Left ventricle myocardium inferior (tissue), 1 donor: ENCODE measurements around the gene ACOT9. TPM values are rescaled to one million over a fixed set of nuclear protein-coding genes. Genes with fewer than 3 reads are reported as not detected.

ENCODE experiments used
- DNase-seq: peaks from one replicate; pipeline ENCODE4 v3.0.0-alpha.2; 2020
- H3K27ac ChIP-seq: fragments of 200-600 bp; replicated peaks from 2 replicates; pipeline ENCODE4 v1.8.0; 2021
- H3K27me3 ChIP-seq: fragments of 200-600 bp; 2 replicates; pipeline ENCODE4 v1.8.0; 2021; ENCODE audit warnings: low read depth
- H3K36me3 ChIP-seq: fragments of 200-600 bp; 2 replicates; pipeline ENCODE4 v1.8.0; 2021
- H3K4me1 ChIP-seq: fragments of 200-600 bp; 2 replicates; pipeline ENCODE4 v1.8.0; 2021
- H3K4me3 ChIP-seq: fragments of 200-600 bp; 2 replicates; pipeline ENCODE4 v1.8.0; 2021; ENCODE audit warnings: mild to moderate bottlenecking, moderate library complexity
- H3K9me3 ChIP-seq: fragments of 200-600 bp; replicated peaks from 2 replicates; pipeline ENCODE4 v1.8.0; 2021
- intact Hi-C: fragments of 100-400 bp; cut with micrococcal nuclease; formaldehyde crosslinking; loops from one replicate; pipeline ENCODE4 v1.11.0; 2022
- long read RNA-seq: library from polyadenylated mRNA; unstranded; transcript quantifications from one replicate; pipeline ENCODE4 v2.0.0, GENCODE V29; 2021
- total RNA-seq: library from RNA; stranded (reverse); fragmentation: NEBNext Ultra II Directional; extraction: Animal tissue kit (Norgen Biotek cat#: 25700); gene quantifications from one replicate; pipeline ENCODE4 v1.2.1, GENCODE V29; 2021
- TF ChIP-seq, protein P1 (sequence below): fragments of 200-600 bp; IDR thresholded peaks from 2 replicates; pipeline ENCODE4 v1.8.0; 2021; ENCODE audit warnings: antibody characterized with exemption, mild to moderate bottlenecking, borderline replicate concordance
- donor health status: DM: no; HTN: yes; CAD: no; lungs with severe emphysema.

The ACOT9 gene
- 49.1 TPM for total RNA-seq
- long read RNA-seq, transcript ACOT9-204 (16 exons, 3,117 nt), result major isoform, 49 of 94 reads
- long read RNA-seq, transcript ACOT9-201 (15 exons, 1,675 nt), result minor isoform, 33 of 94 reads
- long read RNA-seq, partial matches to known transcripts, result 2 of 94 reads
- long read RNA-seq, other reads (novel, unspliced or antisense), result 10 of 94 reads

DNA sequence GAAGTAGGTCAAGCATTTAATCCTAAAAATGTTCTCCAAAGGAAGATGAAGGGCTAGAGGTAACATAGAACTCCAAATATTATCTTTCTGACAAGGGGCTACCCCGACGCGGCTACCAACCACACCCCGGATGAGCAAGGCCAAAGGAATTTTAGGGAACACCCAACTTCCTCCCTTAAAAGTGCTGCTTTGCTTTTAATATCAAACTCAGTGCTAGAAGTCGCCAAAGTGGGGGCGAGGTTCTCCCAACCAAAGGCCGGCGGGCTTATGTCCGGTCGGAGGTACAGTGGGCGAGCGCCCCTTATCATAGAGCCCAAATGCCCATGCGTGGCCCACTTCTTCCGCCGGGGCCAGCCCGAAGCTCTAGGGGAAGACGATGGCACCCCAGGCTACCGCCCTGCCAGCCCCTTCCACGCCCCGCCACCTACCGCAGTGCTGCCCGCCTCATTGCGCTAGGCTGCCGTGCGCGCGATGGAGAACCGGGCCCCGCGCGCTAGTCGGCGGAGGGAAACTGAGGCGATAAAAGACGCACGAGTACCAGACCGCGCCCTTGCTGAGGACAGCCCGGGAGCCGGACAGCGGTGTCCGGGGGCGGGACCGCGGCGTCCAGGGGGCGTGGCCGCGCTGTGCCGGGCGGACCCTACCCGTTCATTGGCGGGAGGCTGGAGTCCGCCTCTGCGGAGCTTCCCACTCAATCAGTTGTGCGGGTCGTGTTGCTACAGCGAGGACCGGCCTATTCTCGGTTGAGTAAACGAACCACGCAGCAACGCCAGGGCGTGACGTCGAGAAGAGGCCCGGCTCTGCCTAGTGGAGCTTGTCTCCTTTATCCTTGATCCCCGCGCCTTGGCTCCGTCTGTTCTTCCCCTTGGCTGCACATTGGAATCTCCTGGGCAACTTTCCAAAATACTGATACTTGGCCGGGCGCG is at the start of gene ACOT9:
ACOT9 (minus strand) TSS at position 580 of the 926 bp plus-strand sequence; CDS start at position 448, 132 bp downstream.
- TF ChIP-seq, protein P1, sequence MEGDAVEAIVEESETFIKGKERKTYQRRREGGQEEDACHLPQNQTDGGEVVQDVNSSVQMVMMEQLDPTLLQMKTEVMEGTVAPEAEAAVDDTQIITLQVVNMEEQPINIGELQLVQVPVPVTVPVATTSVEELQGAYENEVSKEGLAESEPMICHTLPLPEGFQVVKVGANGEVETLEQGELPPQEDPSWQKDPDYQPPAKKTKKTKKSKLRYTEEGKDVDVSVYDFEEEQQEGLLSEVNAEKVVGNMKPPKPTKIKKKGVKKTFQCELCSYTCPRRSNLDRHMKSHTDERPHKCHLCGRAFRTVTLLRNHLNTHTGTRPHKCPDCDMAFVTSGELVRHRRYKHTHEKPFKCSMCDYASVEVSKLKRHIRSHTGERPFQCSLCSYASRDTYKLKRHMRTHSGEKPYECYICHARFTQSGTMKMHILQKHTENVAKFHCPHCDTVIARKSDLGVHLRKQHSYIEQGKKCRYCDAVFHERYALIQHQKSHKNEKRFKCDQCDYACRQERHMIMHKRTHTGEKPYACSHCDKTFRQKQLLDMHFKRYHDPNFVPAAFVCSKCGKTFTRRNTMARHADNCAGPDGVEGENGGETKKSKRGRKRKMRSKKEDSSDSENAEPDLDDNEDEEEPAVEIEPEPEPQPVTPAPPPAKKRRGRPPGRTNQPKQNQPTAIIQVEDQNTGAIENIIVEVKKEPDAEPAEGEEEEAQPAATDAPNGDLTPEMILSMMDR, result no peak
- H3K9me3 ChIP-seq, result no peaks in the 10 kb centered on the region
- no peaks in the 10 kb centered on the region for H3K36me3 ChIP-seq
- DNase-seq, result peak; percentile 93
- H3K4me1 ChIP-seq, result peaks cover 10% of the 10 kb centered on the region
- intact Hi-C loops, result no loop called here
- peak within 1 kb of the TSS; percentile 85 for H3K4me3 ChIP-seq
- no peaks in the 10 kb centered on the region for H3K27me3 ChIP-seq
- H3K27ac ChIP-seq, result peak within 1 kb of the TSS; percentile 97

DNA sequence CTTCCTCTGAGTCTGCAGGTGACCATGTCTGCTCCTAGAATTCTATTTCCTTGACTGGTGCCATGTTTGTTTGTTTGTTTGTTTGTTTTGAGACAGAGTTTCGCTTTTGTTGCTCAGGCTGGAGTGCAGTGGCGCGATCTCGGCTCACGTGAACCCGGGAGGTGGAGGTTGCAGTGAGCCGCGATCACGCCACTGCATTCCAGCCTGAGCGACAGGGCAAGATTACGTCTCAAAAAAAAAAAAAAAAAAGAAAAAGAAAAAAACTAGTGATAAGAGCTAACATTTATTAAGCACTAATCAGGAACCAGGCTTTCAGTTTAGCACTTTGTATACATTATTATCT is 47.0 kb upstream of the ACOT9 start:
- intact Hi-C loops, result no loop called here
- no peak for DNase-seq
- TF ChIP-seq, protein P1, result no peak
- H3K27me3 ChIP-seq, result no peaks in the 10 kb centered on the region
- H3K4me1 ChIP-seq, result peaks cover 3% of the 10 kb centered on the region
- H3K27ac ChIP-seq, result no peak overlapping the region
- peaks cover 9% of the 10 kb centered on the region for H3K36me3 ChIP-seq
- H3K4me3 ChIP-seq, result no peak overlapping the region
- no peaks in the 10 kb centered on the region for H3K9me3 ChIP-seq

GRCh38 chrX:23789386-23790154 is 46.5 kb upstream of the ACOT9 start:
- Histone ChIP-seq H3K4me3 (no peak overlapping the region), H3K36me3 (peaks cover 9% of the 10 kb centered on the region), H3K4me1 (peaks cover 8% of the 10 kb centered on the region), H3K27me3 (no peaks in the 10 kb centered on the region), H3K9me3 (no peaks in the 10 kb centered on the region), H3K27ac (no peak overlapping the region)
- DNase-seq, result no peak
- TF ChIP-seq, protein P1, result no peak
- intact Hi-C loops, result no loop called here

DNA sequence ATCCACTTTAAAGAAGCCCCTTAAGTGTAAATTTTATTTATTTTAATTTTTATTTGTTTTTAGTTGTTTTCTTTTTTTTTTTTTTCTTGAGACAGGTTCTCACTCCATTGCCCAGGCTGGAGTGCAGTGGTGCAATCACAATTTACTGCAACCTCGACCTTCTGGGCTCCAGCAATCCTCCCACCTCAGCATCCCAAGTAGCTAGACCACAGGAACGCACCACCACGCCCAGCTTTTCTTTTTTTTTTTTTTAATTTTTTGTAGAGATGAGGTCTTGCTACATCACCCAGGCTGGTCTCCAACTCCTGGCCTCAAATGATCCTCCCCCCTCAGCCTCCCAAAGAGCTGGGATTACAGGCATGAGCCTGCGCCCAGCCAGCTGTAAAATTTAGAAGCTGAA is 45.9 kb upstream of the ACOT9 start:
- Histone ChIP-seq H3K4me3 (no peak overlapping the region), H3K36me3 (peaks cover 9% of the 10 kb centered on the region), H3K9me3 (no peaks in the 10 kb centered on the region), H3K27me3 (no peaks in the 10 kb centered on the region), H3K27ac (no peak overlapping the region), H3K4me1 (peaks cover 8% of the 10 kb centered on the region)
- no peak for DNase-seq
- intact Hi-C loops, result no loop called here
- TF ChIP-seq, protein P1, result no peak

GRCh38 chrX:23788521-23788920 is 45.4 kb upstream of the ACOT9 start:
- peaks cover 9% of the 10 kb centered on the region for H3K36me3 ChIP-seq
- peaks cover 8% of the 10 kb centered on the region for H3K4me1 ChIP-seq
- H3K27ac ChIP-seq, result no peak overlapping the region
- TF ChIP-seq, protein P1, result no peak
- no peaks in the 10 kb centered on the region for H3K27me3 ChIP-seq
- no peak overlapping the region for H3K4me3 ChIP-seq
- intact Hi-C loops, result no loop called here
- H3K9me3 ChIP-seq, result no peaks in the 10 kb centered on the region
- DNase-seq, result no peak
